HepG2 (cell line): ENCODE data around the gene RPS5. TPM values are rescaled to one million over a fixed set of nuclear protein-coding genes. Genes with fewer than 3 reads are reported as not detected.

Experiments
- ATAC-seq: fragments of 200-7000 bp; cut with Tn5 transposase; 3 replicates; pipeline ENCODE4 v1.9.1; 2020; ENCODE audit warnings: mild to moderate bottlenecking, moderate library complexity
- BruUV-seq: library from RNA; stranded (reverse); fragments of 400-500 nt; replicated peaks from 2 replicates; lab custom pipeline; 2021; lab: Mats Ljungman, UMichigan
- CTCF ChIA-PET: fragments of 300-600 bp; formaldehyde crosslinking; extraction: SDS; loops from one replicate; lab custom pipeline; 2021; ENCODE audit warnings: low total read pairs, inconsistent platforms, low intra/inter-chr PET ratio; lab: Yijun Ruan, JAX
- POLR2A ChIA-PET: fragments of 350-600 bp; sonication (Branson Sonifier 250); formaldehyde crosslinking; loops from one replicate; lab custom pipeline; 2020; ENCODE audit warnings: antibody characterized with exemption, inconsistent platforms; lab: Yijun Ruan, JAX
- DNase-seq: peaks from one replicate; pipeline ENCODE4 v3.0.0-alpha.2; 2015; ENCODE audit warnings: low spot score
- FAIRE-seq: peaks from 3 replicates; lab custom pipeline; 2011; peaks lifted over from hg19 to GRCh38; lab: Jason Lieb, UNC
- H2AFZ ChIP-seq: one replicate; pipeline ENCODE4 v1.6.1; 2011; ENCODE audit warnings: low read length, inconsistent platforms
- H3K27ac ChIP-seq: fragments of 300-600 bp; 3 replicates; pipeline ENCODE4 v1.8.0; 2011; ENCODE audit warnings: mixed run types, mild to moderate bottlenecking, mixed read lengths, low read length, inconsistent platforms; ENCODE audit not compliant: insufficient read depth; ENCODE audit errors: extremely low read length
- H3K27me3 ChIP-seq, 2 experiments: fragments of 200-600 bp in 1 of 2; 2 replicates in 1 of 2; 3 replicates in 1 of 2; pipeline versions ENCODE4 v1.6.0 to v1.8.0; 2011; ENCODE audit warnings: low read length in 2 of 2, mild to moderate bottlenecking in 2 of 2, moderate library complexity in 2 of 2, inconsistent platforms in 1 of 2; ENCODE audit not compliant: insufficient read depth in 2 of 2, control insufficient read depth in 1 of 2
- H3K36me3 ChIP-seq, 2 experiments: fragments of 200-600 bp in 1 of 2; replicated peaks in 1 of 2; 2 replicates in 1 of 2; 3 replicates in 1 of 2; pipeline versions ENCODE4 v1.5.1 to v1.8.0; 2011; ENCODE audit warnings: low read length in 2 of 2, inconsistent platforms in 1 of 2; ENCODE audit not compliant: insufficient read depth in 2 of 2, control insufficient read depth in 1 of 2
- H3K4me1 ChIP-seq: 2 replicates; pipeline ENCODE4 v1.5.1; 2012; ENCODE audit warnings: low read length, inconsistent platforms; ENCODE audit not compliant: insufficient read depth
- H3K4me2 ChIP-seq: 2 replicates; pipeline ENCODE4 v1.6.0; 2011; ENCODE audit warnings: low read depth, low read length, inconsistent platforms
- H3K4me3 ChIP-seq, 3 experiments: fragments of 200-600 bp in 1 of 3; sonication (generic), shearing (Covaris generic) in 1 of 3; replicated peaks in 1 of 3; 2 replicates each; pipeline ENCODE4 v1.5.1; 2011 to 2016; ENCODE audit warnings: low read length in 3 of 3, inconsistent platforms in 2 of 3, low read depth in 2 of 3, mild to moderate bottlenecking in 2 of 3, control low read depth in 1 of 3, mixed read lengths in 1 of 3; ENCODE audit not compliant: insufficient read depth in 1 of 3
- H3K79me2 ChIP-seq: one replicate; pipeline ENCODE4 v1.6.1; 2011; ENCODE audit warnings: low read length, inconsistent platforms; ENCODE audit not compliant: insufficient read depth
- H3K9ac ChIP-seq: 2 replicates; pipeline ENCODE4 v1.6.0; 2011; ENCODE audit warnings: mild to moderate bottlenecking, low read depth, low read length, inconsistent platforms; ENCODE audit not compliant: insufficient read depth
- H3K9me3 ChIP-seq: 2 replicates; pipeline ENCODE4 v1.5.1; 2012; ENCODE audit warnings: mild to moderate bottlenecking, low read length
- H4K20me1 ChIP-seq: 2 replicates; pipeline ENCODE4 v1.6.0; 2011; ENCODE audit warnings: inconsistent platforms, mild to moderate bottlenecking, low read length, moderate library complexity; ENCODE audit not compliant: insufficient read depth
- CTCF ChIP-seq: sonication (generic); formaldehyde crosslinking; IDR thresholded peaks from 2 replicates; pipeline ENCODE4 v1.5.0; 2020; ENCODE audit warnings: mild to moderate bottlenecking, missing genetic modification reagents, moderate library complexity
- TRAFD1 ChIP-seq: sonication (generic); formaldehyde crosslinking; IDR thresholded peaks from 2 replicates; pipeline ENCODE4 v1.5.1; 2020; ENCODE audit warnings: missing genetic modification reagents, mild to moderate bottlenecking, borderline replicate concordance
- ZNF407 ChIP-seq: sonication (generic); formaldehyde crosslinking; IDR thresholded peaks from one replicate; pipeline ENCODE4 v1.5.1; 2020; ENCODE audit warnings: mild to moderate bottlenecking, missing genetic modification reagents; ENCODE audit errors: not compliant biosample characterization
- ZNF687 ChIP-seq: sonication (generic); formaldehyde crosslinking; IDR thresholded peaks from 2 replicates; pipeline ENCODE4 v1.5.1; 2020; ENCODE audit warnings: mild to moderate bottlenecking, missing genetic modification reagents, moderate library complexity
- WGBS: methylation state at CpG from one replicate; pipeline ENCODE4 v1.1.6; 2017; ENCODE audit warnings: low lambda C conversion rate; 5-methylcytosine and 5-hydroxymethylcytosine counted together
- in situ Hi-C: cut with HindIII; loops from 2 replicates; pipeline ENCODE4 v1.10.0; 2017; ENCODE audit warnings: low pct_unique_long_range_greater_than_20kb; ENCODE audit not compliant: extremely low pct_ligation_motif_present
- intact Hi-C: fragments of 100-400 bp; cut with micrococcal nuclease; formaldehyde crosslinking; loops from one replicate; pipeline ENCODE4 v1.10.0; 2022; ENCODE audit not compliant: unreplicated experiment
- polyA plus RNA-seq, 8 experiments: library from polyadenylated mRNA; depleted of rRNA in 3 of 8; stranded (reverse) in 7 of 8; unstranded in 1 of 8; fragments of >200 nt; fragmentation: Illumina TruSeq in 4 of 8; extraction: Trizol in 4 of 8; gene quantifications; 2 replicates each; pipeline versions ENCODE4 v1.2.1 to v1.2.3, GENCODE V29; 2011 to 2016; ENCODE audit warnings: low read depth in 4 of 8, missing spikeins in 1 of 8, mixed read lengths in 1 of 8; ENCODE audit not compliant: insufficient read depth in 1 of 8
- total RNA-seq, 5 experiments: library from RNA; depleted of rRNA; stranded (reverse); fragments of >200 nt; fragmentation: Illumina TruSeq; extraction: Trizol; gene quantifications; 2 replicates each; pipeline ENCODE4 v1.2.3, GENCODE V29; 2016; ENCODE audit warnings: low read depth in 1 of 5

The RPS5 gene
- total and polyA plus RNA-seq, 2 of the 13 experiments (the other 11 are each of a cell fraction or from before 2014, with no cell fraction given): 1,544 to 4,408 TPM

- no peak overlapping the region for H3K27ac ChIP-seq
- H3K9me3 ChIP-seq: no peaks in the 10 kb centered on the region
- H3K4me3 ChIP-seq: peak overlapping the region; percentile 50 to 71 (median 68); a peak in 4 of 6 replicates
- no peaks in the 10 kb centered on the region for H3K27me3 ChIP-seq
- ChIA-PET CTCF (no interaction called here), POLR2A (interaction anchor here (0.7 to 1.8 kb wide), 7 partner anchors 8 to 55 kb away, joined by 3 to 23 read pairs (median 3); partner anchors contain the start of genes ZNF497 and ZSCAN22)
- no peaks in the 10 kb centered on the region for H3K79me2 ChIP-seq
- peak overlapping the region; percentile 93 for H3K4me2 ChIP-seq
- peak overlapping the region; percentile 62; the same call in 1 of the 2 replicates for H3K9ac ChIP-seq
- 74% methylated on average over 17 of the region's 23 CpGs for WGBS
- in situ Hi-C loops (no loop called here), intact Hi-C loops (no loop called here)
- H2AFZ ChIP-seq: no peak overlapping the region
- no peaks in the 10 kb centered on the region for H3K36me3 ChIP-seq
- BruUV-seq: no TSS peak
- ATAC-seq (peak; percentile 9), FAIRE-seq (no peak), DNase-seq (no peak)
- H3K4me1 ChIP-seq: peaks cover 48% of the 10 kb centered on the region
- H4K20me1 ChIP-seq: no peaks in the 10 kb centered on the region
- peak; percentile 28 for TF ChIP-seq ZNF407 (CRISPR knock-in tag)
- TF ChIP-seq TRAFD1: 0 out of 2 replicates have a peak, but pooled peaks have one; percentile 33
- TF ChIP-seq ZNF687 (CRISPR knock-in tag): peak; percentile 9; the same call in 1 of the 2 replicates
- TF ChIP-seq CTCF (CRISPR knock-in tag): peak; percentile 32; the same call in 1 of the 2 replicates
These were observed 34.9 kb upstream of the RPS5 start for GRCh38 chr19:58351990-58352755.
